Fibroblast of villous mesenchyme (primary cell): ENCODE data around the gene DNAJC17. TPM values are rescaled to one million over a fixed set of nuclear protein-coding genes. Genes with fewer than 3 reads are reported as not detected.

Experiments used
- DNase-seq: peaks from one replicate; pipeline ENCODE4 v3.0.0-alpha.2; 2010; ENCODE audit warnings: low read depth
- H3K4me3 ChIP-seq: 2 replicates; pipeline ENCODE4 v1.5.1; 2011; ENCODE audit warnings: low read depth, mild to moderate bottlenecking, low read length
- CTCF ChIP-seq: IDR thresholded peaks from 2 replicates; pipeline ENCODE4 v1.5.1; 2012; ENCODE audit warnings: low read depth, mild to moderate bottlenecking, low read length; ENCODE audit not compliant: insufficient read depth
- total RNA-seq: library from RNA; depleted of rRNA; stranded (reverse); fragments of >200 nt; gene quantifications from 2 replicates; pipeline ENCODE4 v1.2.3, GENCODE V29; 2012

Gene DNAJC17
- total RNA-seq, 1 donor, result 30.7 TPM

- TF ChIP-seq CTCF, result no peak
- H3K4me3 ChIP-seq, result no peak overlapping the region
- DNase-seq, result no peak
These were observed 39.3 kb downstream of the DNAJC17 start for GRCh38 chr15:40767838-40768500.

GRCh38 chr15:40766906-40767837 lies 40.1 kb downstream of the DNAJC17 start:
- no peak overlapping the region for H3K4me3 ChIP-seq
- TF ChIP-seq CTCF, result no peak
- no peak for DNase-seq

GRCh38 chr15:40766194-40766815 lies 41.0 kb downstream of the DNAJC17 start:
- no peak for TF ChIP-seq CTCF
- DNase-seq, result no peak
- H3K4me3 ChIP-seq, result no peak overlapping the region

GRCh38 chr15:40764629-40765103 lies 42.6 kb downstream of the DNAJC17 start:
- no peak for TF ChIP-seq CTCF
- DNase-seq, result no peak
- peak overlapping the region; percentile 65 for H3K4me3 ChIP-seq

- peak; percentile 32 for TF ChIP-seq CTCF
- peak within 1 kb of the TSS; percentile 65 for H3K4me3 ChIP-seq
- peak; percentile 66 for DNase-seq
These were observed 43.3 kb downstream of the DNAJC17 start, which contains the start of gene GCHFR for GRCh38 chr15:40763801-40764628. Gene GCHFR, plus strand, starts transcription at chr15:40764068. Its CDS starts 113 bp downstream, at chr15:40764181.
